ENCODE data around the gene CLINT1.
A peak's percentile ranks its signal among the peaks of the same experiment; 100 is the strongest.

The CLINT1 gene

DNA sequence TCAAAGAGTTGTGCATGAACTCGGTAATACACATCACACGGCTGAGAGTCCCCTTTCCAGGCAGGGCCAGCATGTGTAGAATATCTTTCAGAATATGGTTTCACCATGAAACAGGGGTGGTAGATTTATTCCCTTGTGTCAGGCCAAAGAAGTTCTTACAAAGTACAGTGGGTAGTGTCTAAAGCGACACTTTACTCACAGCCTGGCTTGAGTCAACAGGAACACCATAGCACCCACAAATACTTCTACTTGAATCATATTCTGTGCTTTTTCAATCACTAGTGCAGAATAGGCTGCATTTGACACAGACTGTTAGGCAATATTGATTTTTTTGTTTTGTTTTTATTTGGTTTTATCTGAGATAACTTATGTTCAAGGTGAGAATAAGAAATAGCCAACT is 102.8 kb downstream of the CLINT1 start:
- DNase-seq, result no peak

DNA sequence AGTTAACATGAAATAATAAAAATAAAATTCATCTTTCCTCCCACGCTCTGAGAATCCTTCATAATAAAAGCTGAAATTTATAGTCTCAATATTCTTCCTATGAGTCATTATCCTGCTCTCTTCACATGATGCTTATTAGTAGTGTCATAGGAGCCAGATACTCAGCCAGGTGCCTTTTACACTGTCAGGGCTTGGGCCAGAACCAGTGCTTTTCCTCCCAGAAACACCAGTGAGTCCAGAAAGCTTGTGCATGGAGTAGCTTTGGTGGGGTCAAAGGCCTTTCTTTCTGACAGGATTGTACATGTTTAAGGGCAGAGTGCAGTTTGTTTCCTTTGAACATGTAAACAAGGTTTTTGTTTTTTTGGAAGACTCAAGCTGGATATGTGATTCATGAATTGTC is 108.6 kb downstream of the CLINT1 start:
- DNase-seq, result no peak

DNA sequence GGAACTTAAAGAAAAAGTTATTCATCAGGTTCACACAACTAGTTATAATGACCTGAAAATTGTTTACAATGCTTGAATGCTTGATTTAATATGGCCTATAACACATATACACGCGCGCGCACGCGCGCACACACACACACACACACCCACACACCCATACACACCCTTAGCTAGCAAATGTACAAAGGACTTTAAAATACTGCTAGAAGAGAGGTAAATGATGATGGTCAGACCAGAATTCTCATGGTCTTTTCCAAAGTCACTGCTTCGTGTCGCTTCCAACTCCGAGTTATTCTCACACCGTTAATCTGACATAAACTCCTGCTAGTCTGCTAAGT is 109.5 kb downstream of the CLINT1 start:
- no peak for DNase-seq

DNA sequence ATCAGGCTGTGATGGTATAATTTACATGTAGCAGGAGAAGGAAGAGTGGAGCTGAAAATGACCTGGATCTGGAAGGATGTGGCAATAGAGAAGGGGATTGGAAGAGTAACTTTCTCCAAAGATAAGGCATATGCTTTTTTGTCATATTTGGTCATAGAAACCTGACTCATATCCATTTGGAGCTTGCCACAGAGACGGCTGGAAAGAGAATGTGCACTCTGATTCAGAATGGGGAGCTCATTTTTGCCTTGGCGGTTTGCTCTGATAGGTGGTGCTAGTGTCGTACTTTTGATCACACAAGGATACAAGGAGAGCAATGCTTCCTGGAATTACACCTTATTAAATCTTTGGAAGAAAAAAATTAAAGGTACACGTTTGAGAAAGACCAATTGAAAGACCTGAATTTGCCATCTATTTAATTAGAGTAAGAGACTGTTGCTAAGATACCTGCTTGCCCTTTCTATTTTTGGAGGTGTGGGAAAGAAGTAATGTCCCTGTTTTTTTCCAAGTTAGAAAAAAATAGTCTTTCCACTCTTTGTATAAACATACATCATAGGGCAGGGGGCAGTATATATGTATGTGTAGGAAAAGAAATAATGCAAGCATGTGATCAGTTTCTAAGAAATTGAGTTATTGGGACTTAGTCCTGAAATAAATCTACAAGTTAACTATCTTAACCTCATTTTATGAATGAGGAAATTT is 110.0 kb downstream of the CLINT1 start:
- no peak for DNase-seq

DNA sequence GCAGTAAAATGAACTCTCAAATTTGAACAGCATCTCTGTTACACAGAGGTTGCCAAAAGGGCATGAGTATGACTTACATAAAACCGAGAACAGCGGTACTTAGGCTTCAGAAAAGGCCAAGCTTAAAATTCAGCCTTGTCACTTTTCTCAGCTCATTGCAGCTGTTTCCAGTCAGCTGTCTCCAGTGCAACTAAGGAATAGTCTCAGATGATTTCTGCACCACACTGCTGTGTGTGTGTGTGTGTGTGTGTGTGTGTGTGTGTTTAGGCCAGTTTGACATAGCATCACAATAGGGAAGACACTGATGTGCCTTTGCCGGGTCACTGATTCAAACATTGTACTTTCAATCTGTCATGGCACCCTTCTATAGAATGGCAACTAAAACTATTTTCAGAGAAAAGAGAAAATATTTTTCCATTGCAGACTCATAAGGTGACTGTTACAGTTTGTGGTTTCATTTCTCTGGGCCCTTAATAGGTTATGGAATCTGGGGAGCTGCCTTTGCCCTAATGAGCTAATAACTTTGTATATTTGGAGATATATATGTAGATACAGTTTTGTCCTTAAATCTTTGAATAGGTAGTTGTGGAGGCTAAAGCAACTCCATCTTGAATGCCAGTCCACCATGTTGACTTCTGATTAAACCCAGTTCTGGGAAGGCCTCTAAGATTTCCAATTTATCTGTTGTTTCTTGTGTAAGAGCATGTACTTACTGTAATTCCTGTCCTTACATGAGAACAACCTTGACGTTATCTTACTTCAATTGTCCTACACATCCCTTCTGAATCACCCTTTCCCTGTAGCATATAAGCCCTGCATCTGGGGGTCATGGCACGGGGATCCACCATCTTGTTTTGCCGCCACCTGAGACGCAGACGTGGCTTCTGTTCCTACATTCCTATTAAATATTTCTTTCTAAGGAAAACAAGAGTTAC is 110.9 kb downstream of the CLINT1 start:
- no peak for DNase-seq

DNA sequence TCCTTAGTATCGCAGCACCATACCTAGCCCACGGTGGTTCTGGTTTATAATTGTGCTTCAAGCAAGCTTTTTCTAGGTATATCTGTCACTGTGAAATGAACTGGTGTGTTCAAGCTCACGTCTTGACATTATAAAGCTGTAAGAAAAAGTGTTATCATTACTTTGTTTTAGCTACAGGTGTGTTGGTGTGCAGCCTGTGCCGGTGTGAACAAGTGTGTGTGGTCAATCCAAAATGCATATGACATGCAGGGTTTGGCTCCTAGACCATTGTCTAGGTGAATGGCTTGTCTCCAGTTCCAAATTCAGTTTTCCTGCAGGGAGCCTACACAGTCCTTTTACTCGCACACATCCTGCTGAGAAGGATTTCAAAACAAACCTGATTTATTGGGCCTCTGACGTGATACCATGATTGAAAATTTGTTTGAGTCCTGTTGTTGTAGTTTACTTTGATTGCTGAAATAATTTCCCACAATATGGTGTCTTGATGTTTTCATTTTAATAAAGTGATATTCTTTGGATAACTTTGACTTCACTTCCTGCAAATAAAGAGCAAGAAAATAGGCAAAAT is 111.7 kb downstream of the CLINT1 start:
- DNase-seq, result no peak

DNA sequence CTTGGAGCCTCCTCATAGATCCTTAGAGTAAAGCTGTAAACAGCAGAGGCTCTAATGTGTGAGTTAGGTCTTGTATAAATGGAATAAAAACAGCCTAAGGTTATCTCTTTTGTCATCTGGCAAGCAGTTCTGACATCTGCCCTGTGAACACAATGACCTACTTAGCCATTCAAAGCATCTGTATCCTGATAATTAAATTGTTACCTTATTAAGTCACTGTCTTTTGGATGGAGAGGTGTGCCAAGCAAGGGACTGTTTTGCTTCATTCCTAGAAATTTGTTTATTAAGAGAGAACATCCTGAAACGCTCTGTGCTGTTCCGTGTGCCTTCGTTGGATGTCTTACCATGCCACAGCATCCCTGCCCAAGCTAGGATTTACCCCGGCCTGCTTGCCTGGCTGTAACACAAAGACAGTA is 113.9 kb downstream of the CLINT1 start:
- DNase-seq, result no peak

DNA sequence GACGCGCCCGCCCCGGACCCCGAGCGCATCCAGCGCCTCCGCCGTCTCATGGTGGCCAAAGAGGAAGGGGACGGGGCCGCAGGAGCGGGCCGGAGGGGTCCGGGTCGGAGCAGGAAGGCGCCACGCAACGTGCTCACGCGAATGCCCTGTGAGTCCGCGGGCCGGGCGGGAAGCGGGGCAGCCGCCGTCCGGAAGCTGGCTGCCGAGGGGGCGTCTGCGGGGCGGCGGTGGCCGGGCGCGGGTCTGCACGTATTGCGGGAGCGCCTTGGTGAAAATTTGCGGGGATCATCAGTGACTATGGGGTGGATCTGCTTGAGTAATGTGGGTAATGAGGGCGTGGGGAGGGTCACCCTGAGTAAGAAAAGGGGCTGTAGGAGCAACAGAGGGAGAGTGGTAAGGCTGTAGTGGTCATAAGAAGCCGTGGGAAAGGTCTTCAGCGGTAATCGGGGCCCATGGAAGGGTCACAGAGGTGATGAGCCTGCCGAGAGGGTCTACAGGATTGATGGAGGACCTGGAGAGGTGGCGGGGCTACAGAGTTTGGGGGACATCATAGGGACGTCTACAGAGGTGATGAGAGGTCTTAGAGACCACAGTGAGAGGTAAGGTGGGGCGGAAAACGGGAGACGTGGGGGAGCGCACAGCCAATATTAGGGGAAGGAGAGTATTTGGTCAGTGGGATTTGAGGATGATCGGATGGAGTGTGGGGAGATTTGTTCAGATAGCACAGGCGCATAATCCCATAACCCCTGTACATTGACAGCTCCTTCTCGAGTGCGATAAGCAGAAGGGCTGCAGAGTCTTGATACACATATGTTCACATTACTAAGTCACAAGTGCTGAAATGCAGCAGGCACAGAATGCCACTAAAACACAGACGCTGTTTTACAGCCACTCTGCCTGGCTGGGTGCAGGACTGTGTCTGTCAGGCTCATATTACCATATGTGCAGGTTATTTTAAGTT is 114.6 kb downstream of the CLINT1 start:
- DNase-seq, result peak in 1 of 2 donors; percentile 31

DNA sequence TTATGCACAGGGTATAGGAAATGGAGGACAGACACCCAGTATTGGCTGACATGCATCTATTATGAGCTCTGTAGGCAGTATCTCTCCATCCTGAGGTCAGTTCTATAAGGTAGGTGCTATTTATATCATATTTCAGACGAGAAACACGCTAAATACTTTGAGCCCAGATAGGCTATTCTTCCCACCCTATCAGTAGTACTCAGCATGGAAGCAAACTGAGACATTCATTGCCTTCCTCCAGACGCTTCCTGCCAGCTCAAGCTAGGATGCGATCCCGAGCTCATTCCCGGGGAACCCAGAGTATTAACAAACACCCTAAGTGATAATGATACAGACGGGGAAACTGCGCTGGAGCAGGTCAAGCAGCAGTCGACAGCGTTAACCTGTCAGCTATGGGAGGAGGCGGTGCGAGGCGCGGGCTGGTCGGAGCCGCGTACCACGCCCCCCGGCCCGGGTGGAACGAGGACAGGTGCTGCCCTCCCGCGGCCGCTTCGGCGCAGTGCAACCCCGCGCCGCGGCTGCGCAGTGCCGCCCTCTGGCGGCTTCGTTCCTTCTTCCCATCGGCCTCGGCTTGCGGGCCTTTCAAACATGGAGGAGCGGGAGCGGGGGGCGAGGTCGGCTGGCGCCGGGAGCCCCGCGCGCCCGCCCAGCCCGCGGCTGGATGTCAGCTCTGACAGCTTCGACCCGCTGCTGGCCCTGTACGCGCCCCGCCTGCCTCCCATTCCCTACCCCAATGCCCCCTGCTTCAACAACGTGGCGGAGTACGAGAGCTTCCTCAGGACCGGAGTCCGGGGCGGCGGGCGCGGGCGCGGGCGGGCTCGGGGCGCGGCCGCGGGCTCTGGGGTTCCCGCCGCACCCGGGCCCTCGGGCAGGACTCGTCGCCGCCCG is 115.5 kb downstream of the CLINT1 start, which contains the start of gene LSM11:
LSM11 (plus strand) TSS at position 550 of the 888 bp plus-strand sequence; CDS start at position 589, 39 bp downstream.
- peak; percentile 64 to 78 for DNase-seq

DNA sequence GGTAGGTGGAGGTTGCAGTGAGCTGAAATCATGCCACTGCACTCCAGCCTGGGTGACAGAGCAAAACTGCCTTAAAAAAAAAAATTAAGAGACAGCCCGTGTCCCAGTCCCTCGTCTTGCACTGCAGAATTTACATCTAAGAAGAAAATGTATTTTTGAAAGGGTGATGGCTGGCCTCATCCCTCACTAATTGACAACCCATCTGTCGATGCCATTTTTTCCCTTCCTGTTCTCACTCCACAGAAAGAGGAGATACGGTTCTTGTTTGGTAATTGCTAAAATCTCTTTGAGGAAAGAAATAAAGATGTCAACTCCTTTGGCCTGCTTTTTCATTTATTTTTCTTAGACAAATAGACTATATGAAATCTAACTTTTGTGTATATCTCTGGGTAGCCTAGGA is 117.8 kb downstream of the CLINT1 start:
- no peak for DNase-seq

DNA sequence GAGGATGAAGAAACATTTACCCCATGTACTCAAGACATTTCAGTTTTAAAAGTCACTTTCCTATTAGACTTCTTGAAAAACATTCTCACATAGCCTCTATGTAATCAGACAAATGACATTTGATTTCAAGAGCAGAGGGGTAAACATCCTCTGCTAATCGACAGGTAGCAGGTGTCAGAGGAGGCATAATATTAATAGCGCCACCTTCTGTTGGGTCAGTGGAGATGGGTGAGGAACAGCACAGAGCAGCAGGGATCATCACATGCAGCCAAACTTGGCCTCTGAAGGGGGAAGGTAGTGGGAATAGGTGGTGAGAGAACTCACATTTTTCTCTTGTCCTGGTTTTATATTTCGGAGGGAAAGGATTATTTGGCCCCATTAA is 118.7 kb downstream of the CLINT1 start:
- no peak for DNase-seq

DNA sequence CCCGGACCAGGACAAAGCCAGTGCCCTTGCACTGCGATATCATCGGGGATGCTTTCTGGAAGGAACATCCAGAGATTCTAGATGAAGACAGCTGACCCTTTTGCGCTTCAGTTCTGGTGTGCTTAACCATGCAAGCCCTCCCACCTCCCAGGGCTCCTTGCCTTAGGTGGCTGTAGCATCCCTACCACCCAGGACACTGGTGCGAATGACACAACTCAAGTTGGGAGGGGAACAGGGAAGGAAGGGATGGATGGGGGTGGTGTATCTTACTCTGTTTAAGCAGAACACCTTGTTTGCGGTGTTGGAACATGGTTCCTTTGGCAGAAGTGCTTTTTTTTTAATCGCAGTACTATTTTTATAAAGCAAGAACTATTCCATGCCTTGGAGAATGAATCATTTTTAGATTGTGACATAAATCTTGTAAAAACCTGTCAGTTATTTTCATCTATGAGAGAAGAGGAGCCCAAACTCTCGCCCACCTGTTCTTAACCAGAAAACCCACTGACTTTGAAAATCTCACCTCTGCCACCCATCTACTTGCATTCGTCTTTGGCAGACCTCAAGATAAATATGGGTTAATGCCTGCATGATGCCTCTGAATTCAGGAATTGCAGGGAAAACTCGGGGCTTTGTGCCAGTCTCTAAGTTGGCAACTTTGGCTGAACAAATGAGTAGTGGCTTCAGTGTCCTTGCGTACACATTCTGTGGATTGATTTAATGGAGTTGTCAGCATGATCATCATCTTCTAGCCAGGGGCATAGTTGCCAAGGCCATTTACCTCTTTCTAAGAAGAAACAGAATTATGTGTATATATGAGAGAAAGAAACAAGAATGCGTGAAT is 119.3 kb downstream of the CLINT1 start:
- no peak for DNase-seq

DNA sequence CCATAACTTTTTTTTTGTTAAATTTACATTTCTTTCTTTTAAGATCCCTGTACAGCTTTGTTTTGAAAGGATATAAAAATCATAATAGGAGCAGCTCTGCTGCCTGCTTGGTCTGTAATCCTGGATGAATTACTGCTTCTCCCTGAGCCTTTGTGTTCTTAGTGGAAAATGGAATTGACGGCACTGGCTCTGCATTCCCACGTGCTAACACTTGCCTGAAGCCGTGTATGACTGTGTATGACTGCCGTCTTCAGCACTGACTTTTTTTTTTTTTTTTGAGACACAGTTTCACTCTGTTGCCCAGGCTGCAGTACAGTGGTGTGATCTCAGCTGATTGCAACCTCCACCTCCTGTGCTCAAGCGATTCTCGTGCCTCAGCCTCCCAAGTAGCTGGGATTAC is 123.0 kb downstream of the CLINT1 start:
- no peak for DNase-seq
